SU-DHL-6 (cell line): ENCODE results near the gene NBPF9.
"Not testable (repeated sequence)": the region's sequence is repeated elsewhere in the genome, so short reads cannot be mapped to it uniquely, and the experiment has no call there.

Experiments
- EZH2phosphoT487 ChIP-seq: fragments of 200-600 bp; sonication (generic), shearing (Covaris generic); conservative IDR thresholded peaks from 2 replicates; pipeline ENCODE4 v1.6.1; 2018; ENCODE audit warnings: mild to moderate bottlenecking, antibody characterized with exemption, low read length, moderate library complexity, mixed read lengths
- TF ChIP-seq, protein P1 (sequence below): fragments of 200-600 bp; sonication (generic); IDR thresholded peaks from one replicate; pipeline ENCODE4 v1.5.1; 2017; ENCODE audit warnings: antibody characterized with exemption, mild to moderate bottlenecking, low read length, moderate library complexity; ENCODE audit not compliant: insufficient read depth, poor library complexity, severe bottlenecking

- TF ChIP-seq, protein P1, sequence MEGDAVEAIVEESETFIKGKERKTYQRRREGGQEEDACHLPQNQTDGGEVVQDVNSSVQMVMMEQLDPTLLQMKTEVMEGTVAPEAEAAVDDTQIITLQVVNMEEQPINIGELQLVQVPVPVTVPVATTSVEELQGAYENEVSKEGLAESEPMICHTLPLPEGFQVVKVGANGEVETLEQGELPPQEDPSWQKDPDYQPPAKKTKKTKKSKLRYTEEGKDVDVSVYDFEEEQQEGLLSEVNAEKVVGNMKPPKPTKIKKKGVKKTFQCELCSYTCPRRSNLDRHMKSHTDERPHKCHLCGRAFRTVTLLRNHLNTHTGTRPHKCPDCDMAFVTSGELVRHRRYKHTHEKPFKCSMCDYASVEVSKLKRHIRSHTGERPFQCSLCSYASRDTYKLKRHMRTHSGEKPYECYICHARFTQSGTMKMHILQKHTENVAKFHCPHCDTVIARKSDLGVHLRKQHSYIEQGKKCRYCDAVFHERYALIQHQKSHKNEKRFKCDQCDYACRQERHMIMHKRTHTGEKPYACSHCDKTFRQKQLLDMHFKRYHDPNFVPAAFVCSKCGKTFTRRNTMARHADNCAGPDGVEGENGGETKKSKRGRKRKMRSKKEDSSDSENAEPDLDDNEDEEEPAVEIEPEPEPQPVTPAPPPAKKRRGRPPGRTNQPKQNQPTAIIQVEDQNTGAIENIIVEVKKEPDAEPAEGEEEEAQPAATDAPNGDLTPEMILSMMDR, result not testable (repeated sequence)
- not testable (repeated sequence) for TF ChIP-seq EZH2phosphoT487
Observed at GRCh38 chr1:149016626-149017025, 86.7 kb downstream of the NBPF9 start.
